Activated T-cell treated with anti-CD3 and anti-CD28 coated beads, Interleukin-2, amount 50 U/mL, for 4 hours (primary cell): Measurements from ENCODE around the gene CYP27C1. TPM values are rescaled to one million over a fixed set of nuclear protein-coding genes. Genes with fewer than 3 reads are reported as not detected.
"Not testable (repeated sequence)": the region's sequence is repeated elsewhere in the genome, so short reads cannot be mapped to it uniquely, and the experiment has no call there.

Experiments
- ATAC-seq, 2 donors: fragments of 200-7000 bp; cut with Tn5 transposase; one replicate each; pipeline ENCODE4 v1.10.0; 2021
- DNase-seq: peaks from one replicate; pipeline ENCODE4 v3.0.0-alpha.2; 2020
- H3K27me3 Mint-ChIP-seq: one replicate; pipeline ENCODE4 v1.8.0; 2021; ENCODE audit warnings: low read depth, mixed read lengths
- H3K36me3 Mint-ChIP-seq: one replicate; pipeline ENCODE4 v1.8.0; 2022; ENCODE audit warnings: mixed read lengths; ENCODE audit not compliant: insufficient read depth
- H3K4me1 Mint-ChIP-seq: one replicate; pipeline ENCODE4 v1.8.0; 2021; ENCODE audit warnings: low read depth, mixed read lengths
- H3K4me3 Mint-ChIP-seq: one replicate; pipeline ENCODE4 v1.8.0; 2021; ENCODE audit warnings: mild to moderate bottlenecking, moderate library complexity, mixed read lengths
- H3K9me3 Mint-ChIP-seq: one replicate; pipeline ENCODE4 v1.8.0; 2021; ENCODE audit warnings: mixed read lengths
- total RNA-seq, 3 donors: library from RNA; stranded (reverse); gene quantifications; one replicate each; pipeline ENCODE4 v1.2.1, GENCODE V29; 2021

CYP27C1 gene
- total RNA-seq, 3 donors from 2014 or later, result not detected

DNA sequence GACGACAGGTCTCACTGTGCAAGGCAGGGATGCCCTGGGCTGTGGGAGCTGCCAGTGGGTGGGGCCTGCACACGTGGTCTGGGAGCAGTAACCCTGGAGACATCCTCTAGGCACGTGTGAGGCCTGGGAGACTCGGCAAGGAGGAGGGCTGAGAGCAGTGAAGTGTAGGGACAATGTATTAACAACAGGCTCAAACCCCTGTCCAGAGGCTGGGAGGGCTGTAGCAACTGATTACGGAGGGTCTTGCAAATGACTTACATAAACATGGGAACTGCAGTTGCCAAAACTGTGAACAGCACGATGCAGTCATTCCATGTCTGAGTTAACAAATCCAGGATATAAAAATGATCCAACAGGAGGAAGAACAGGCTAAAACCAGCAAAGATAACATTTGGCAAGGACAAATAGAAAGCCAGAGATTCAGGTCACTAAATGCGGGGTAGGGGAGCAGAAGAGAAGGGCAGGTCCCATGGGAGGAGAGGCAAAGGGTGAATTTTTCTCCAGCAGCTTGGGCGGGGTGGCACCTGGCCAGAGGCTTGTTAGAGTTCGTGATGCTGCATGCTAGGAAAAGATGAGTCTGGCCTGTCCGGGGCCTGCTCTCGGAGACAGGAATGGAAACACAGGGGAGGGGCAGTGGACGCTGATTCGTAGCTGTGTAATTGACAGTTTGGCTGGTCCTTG, 44.9 kb downstream of the CYP27C1 start:
- H3K4me3 Mint-ChIP-seq, result no peak overlapping the region
- H3K36me3 Mint-ChIP-seq, result no peaks in the 10 kb centered on the region
- H3K4me1 Mint-ChIP-seq, result no peaks in the 10 kb centered on the region
- H3K9me3 Mint-ChIP-seq, result peaks cover 5% of the 10 kb centered on the region
- no peak for ATAC-seq
- DNase-seq, result no peak
- H3K27me3 Mint-ChIP-seq, result peaks cover 4% of the 10 kb centered on the region

DNA sequence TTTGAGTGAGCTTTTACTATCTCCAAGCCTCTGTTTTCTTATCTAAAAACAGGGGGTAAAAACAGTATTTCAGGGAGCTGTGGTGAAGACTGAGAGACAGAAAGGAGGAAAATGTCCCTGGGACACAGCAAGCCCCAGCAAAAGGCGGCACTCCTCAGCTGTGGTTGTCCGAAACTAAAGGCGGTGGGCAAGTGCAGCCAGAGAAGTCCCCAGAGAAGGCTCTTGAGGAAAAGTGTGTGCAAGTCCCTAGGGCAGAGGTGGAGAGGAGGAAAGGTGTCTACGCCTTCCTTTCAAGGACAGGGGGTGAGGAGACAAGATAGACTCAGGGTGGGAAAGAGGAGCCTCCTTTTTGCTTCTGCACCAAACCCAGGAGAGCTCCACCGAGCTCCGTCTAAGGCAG, 45.5 kb downstream of the CYP27C1 start:
- peaks cover 4% of the 10 kb centered on the region for H3K27me3 Mint-ChIP-seq
- no peaks in the 10 kb centered on the region for H3K4me1 Mint-ChIP-seq
- no peak overlapping the region for H3K4me3 Mint-ChIP-seq
- H3K9me3 Mint-ChIP-seq, result no peaks in the 10 kb centered on the region
- no peaks in the 10 kb centered on the region for H3K36me3 Mint-ChIP-seq
- DNase-seq (no peak), ATAC-seq (no peak)

DNA sequence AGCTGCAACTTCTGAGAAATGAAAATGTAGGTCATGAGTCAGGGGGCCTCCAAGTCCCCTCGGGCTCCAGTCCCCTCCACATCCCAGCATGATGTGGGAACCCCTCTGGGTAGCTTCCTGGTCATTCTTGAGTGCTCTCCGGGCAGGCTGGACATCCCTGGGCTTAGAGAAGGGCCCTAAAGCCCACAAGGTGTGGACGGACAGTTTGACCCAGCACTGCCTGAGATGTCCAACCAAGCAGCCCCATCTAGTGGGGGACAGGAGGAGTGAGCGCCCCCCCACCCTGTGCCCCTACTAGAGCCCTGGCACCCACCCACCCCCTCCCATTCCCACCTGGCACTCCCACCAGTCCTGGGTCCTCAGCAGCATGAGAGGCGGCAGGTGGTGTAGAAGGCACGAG, 46.0 kb downstream of the CYP27C1 start:
- H3K36me3 Mint-ChIP-seq, result no peaks in the 10 kb centered on the region
- no peaks in the 10 kb centered on the region for H3K4me1 Mint-ChIP-seq
- H3K27me3 Mint-ChIP-seq, result peaks cover 1% of the 10 kb centered on the region
- no peak overlapping the region for H3K4me3 Mint-ChIP-seq
- ATAC-seq (no peak), DNase-seq (no peak)
- no peaks in the 10 kb centered on the region for H3K9me3 Mint-ChIP-seq

DNA sequence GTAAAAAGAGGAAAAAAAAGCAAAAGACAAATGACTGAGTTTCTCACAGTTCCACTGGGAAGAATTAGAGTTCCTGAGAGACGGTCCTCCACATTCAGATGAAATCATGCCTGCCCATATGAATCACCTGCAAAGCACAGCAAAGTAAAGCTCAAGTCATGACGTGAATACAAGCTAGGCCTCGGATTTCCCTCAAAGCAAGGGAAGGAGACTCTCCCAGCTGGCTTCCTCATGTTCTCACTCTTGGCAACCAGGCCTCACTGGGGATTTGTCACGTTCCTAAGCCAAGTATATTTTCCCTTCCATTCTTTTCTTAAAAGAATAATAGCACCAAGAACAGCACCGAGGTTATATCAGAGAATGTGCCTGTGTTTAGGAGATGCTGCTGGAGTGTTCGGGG, 47.0 kb downstream of the CYP27C1 start:
- no peak for DNase-seq
- Mint-ChIP-seq H3K4me1 (no peaks in the 10 kb centered on the region), H3K4me3 (no peak overlapping the region), H3K9me3 (no peaks in the 10 kb centered on the region), H3K36me3 (no peaks in the 10 kb centered on the region), H3K27me3 (no peaks in the 10 kb centered on the region)
- ATAC-seq, result no peak

DNA sequence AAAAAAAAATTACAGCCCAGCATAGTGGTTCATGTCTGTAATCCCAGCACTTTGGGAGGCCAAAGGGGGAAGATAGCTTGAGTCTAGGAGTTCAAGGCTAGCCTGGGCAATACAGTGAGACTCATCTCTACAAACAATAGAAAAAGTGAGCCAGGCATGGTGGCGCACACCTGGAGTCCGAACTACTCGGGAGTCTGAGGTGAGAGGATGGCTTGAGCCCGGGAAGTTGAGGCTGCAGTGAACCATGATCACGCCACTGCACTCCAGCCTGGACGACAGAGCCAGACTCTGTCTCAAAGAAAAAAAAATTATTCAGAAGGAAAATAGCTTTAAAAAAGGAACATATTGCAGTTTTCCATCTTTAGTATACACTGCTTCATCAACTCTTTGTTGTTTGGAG, 47.8 kb downstream of the CYP27C1 start:
- ATAC-seq, result no peak
- no peaks in the 10 kb centered on the region for H3K9me3 Mint-ChIP-seq

DNA sequence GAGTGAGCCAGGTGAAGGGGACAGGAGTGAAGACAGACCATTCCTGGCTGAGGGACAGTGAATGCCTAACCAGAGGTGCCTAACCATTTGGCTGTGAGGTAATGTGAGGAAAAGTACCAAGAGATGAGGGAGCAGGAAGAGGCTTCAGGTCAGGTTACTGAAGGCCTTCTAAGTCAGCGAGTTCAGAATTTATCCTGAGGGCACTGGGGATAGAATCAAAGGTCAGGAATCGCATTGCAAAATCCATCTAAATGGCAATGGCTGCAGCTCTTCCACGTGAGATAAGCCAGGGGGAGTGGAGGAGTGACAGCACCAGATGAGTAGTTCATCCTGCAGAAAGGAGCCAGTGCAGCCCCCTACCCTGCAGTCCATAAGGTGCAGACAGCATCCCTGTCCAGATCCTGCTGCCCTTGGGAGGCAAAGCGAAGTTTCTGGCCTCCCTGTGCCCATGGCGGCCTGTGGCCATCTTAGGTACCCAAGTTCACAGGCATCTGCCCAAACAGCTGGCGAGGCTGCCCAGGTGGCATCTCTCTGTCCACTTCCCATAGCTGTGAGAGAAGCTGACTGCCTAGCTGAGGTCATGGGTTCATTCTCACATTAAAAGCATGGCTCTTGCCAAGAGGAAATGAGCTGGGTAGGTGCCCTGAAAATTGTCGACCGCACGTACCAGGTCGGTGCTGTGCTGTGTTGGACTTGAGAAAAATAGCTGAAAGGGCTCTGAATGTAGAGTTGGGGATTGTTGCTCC, 49.5 kb downstream of the CYP27C1 start:
- H3K9me3 Mint-ChIP-seq, result no peaks in the 10 kb centered on the region
- H3K27me3 Mint-ChIP-seq, result peaks cover 2% of the 10 kb centered on the region
- ATAC-seq, result no peak
- H3K36me3 Mint-ChIP-seq, result no peaks in the 10 kb centered on the region
- no peaks in the 10 kb centered on the region for H3K4me1 Mint-ChIP-seq
- no peak overlapping the region for H3K4me3 Mint-ChIP-seq
- no peak for DNase-seq

More for the DNA sequence above, 47.8 kb downstream of the CYP27C1 start:
- no peaks in the 10 kb centered on the region for H3K36me3 Mint-ChIP-seq
- no peaks in the 10 kb centered on the region for H3K27me3 Mint-ChIP-seq
- no peak overlapping the region for H3K4me3 Mint-ChIP-seq
- no peaks in the 10 kb centered on the region for H3K4me1 Mint-ChIP-seq
- DNase-seq, result no peak

DNA sequence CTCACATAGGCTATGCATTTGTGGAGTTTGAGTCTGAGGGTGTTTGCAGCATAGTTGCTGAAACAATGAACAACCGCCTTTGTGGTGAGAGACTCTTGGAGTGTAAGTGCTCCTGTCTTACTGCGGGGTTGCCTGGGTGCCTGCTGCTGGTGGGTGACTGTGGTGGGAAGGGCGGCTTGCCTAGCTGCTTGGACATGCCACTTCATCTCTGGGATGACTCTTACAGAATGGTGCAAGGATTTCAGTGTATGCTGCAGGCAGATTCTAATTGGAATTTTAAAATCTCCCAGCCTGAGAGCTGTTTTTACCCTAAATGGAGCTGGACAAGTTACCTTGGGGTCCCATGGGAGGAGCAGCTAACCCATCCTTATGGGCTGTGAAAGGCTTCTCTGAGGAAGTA, 50.1 kb downstream of the CYP27C1 start:
- Mint-ChIP-seq H3K4me3 (no peak overlapping the region), H3K4me1 (no peaks in the 10 kb centered on the region), H3K36me3 (no peaks in the 10 kb centered on the region), H3K9me3 (no peaks in the 10 kb centered on the region), H3K27me3 (peaks cover 2% of the 10 kb centered on the region)
- no peak for DNase-seq
- ATAC-seq, result no peak

DNA sequence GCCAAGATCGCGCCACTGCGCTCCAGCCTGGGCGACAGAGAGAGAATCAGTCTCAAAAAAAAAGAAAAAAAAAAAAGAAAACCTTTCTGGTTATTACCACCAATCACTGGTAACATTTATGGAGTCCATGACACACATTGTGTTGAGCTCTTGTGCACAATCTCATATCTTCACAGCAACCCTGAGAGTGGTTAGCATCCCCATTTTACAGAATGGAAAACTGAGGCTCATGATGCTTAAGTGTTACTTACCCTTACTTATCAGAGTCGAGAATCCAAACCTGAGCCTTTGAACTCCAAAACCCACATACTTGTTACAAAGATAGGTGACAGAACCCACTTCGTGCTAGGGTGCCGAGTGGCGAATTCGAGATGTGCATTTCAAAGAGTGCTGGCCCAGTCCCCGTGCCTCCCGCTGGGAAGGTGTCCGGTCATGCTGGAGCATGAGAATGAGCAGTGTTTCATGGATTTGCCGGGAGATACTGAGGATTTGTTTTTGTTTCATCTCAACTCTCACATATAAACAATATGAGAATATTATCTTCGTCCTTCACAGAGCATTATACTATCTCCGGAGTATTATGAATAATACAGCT, 50.9 kb downstream of the CYP27C1 start:
- Mint-ChIP-seq H3K27me3 (peaks cover 2% of the 10 kb centered on the region), H3K4me1 (no peaks in the 10 kb centered on the region), H3K9me3 (no peaks in the 10 kb centered on the region), H3K36me3 (no peaks in the 10 kb centered on the region), H3K4me3 (no peak overlapping the region)
- ATAC-seq, result no peak
- no peak for DNase-seq

DNA sequence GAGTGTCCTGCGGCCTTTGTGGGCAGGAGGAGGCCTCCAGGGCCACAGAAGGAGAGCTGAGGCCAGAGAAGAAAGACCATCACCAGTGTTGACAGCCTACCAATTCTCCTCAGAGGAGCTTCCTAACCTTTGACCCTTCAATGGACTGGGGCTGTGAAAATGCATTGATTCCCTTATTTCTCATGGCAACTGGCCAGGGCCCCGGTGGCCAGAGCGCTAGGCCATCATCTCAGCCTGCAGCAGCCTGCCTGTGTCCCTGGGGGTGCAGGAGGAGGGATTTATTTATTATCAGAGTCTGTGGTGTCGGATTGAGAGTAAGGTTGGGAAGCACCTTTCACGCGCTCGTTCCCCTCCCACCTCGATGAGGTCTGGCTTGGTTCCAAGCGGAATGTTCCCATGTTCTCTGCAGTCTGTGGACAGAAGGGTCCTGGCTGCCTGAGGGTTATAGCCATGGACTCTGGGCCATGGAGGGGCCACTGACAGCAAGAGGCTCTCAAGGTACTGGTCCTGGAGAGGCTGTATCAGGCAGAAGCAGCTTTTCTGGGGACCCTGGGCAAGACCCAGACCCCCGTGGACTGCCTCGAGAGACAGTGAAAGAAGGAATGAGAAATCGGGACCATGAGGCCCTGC, 53.8 kb downstream of the CYP27C1 start:
- Mint-ChIP-seq H3K4me1 (no peaks in the 10 kb centered on the region), H3K36me3 (no peaks in the 10 kb centered on the region), H3K9me3 (no peaks in the 10 kb centered on the region), H3K4me3 (no peak overlapping the region), H3K27me3 (peaks cover 4% of the 10 kb centered on the region)
- DNase-seq (no peak), ATAC-seq (no peak)

DNA sequence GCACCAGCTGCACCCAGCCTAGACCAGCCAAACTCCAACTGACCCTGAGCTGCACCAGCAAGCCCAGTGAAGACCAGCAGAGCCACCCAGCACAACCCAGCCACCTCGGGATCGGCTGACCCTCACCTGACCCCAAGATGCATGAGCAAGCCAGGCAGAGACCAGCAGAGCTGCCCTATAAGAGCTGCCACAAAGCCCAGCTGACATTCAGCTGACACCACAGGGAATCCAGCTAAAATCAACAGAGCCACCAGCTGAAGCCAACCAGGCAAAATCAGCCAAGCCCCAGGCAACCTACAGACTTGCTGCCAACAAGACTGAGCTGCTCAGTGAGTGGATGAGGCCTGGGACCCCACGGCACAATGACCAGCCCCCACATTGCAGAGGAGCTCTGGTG, 54.6 kb downstream of the CYP27C1 start:
- Mint-ChIP-seq H3K27me3 (peaks cover 4% of the 10 kb centered on the region), H3K4me1 (no peaks in the 10 kb centered on the region), H3K4me3 (no peak overlapping the region), H3K9me3 (no peaks in the 10 kb centered on the region), H3K36me3 (no peaks in the 10 kb centered on the region)
- ATAC-seq (no peak), DNase-seq (no peak)

DNA sequence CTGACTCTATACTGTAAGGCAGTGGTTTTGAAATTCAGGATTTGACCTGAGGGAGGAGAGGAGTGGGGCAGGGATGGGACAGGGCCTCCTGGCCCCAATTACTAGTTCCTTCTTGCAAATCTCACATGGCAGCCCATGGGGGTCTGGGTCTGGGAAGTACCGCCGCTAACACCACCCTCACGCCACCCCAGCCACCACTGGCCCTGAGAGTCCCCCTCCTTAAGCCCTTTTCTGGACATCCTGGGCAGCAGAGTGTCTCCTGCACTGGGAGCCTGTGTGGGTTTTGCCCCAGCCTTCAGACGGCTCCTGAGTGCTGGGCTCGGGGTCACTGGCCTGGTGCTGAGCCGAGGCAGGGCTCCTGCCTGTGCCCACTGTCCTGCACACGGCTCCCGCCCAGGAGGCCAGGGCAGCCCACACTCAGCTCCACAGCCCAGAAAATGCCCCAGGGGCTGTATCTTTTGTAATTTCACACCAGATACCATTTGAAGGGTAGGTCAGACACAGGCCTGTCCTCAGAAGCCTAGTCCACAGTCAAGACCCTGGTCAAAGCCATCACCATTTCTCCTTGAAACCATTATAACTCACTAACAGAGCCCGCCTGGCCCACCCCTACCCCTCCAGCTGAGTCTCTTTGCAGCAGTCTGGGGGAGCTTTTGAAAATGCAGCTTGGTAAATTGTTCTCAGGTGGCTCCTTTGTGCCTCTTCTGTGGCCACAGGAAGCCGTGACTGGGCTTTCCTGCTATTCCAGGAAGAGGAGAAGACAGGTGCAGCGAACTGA, 55.1 kb downstream of the CYP27C1 start:
- H3K36me3 Mint-ChIP-seq, result no peaks in the 10 kb centered on the region
- H3K4me1 Mint-ChIP-seq, result no peaks in the 10 kb centered on the region
- H3K4me3 Mint-ChIP-seq, result no peak overlapping the region
- ATAC-seq (no peak), DNase-seq (no peak)
- H3K27me3 Mint-ChIP-seq, result peaks cover 4% of the 10 kb centered on the region
- H3K9me3 Mint-ChIP-seq, result no peaks in the 10 kb centered on the region

DNA sequence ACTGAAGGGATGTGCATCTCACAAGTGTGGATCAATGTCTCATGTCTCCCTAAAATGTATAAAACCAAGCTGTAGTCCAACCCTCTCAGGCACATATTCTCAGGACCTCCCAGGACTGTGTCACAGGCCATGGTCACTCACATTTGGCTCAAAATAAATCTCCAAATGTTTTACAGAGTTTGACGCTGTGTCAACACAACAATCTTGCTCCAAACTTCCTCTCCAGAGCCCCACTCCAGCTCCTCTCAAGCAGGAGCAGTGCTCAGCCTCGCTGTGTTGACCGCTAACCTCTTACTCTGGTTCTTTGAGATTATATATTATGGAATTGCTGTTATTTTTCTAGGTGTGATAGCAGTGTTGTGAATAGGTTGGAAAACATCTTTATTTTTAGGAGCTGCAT, 56.2 kb downstream of the CYP27C1 start:
- ATAC-seq (no peak), DNase-seq (no peak)
- H3K4me3 Mint-ChIP-seq, result no peak overlapping the region
- H3K36me3 Mint-ChIP-seq, result no peaks in the 10 kb centered on the region
- peaks cover 4% of the 10 kb centered on the region for H3K27me3 Mint-ChIP-seq
- H3K9me3 Mint-ChIP-seq, result no peaks in the 10 kb centered on the region
- H3K4me1 Mint-ChIP-seq, result no peaks in the 10 kb centered on the region

DNA sequence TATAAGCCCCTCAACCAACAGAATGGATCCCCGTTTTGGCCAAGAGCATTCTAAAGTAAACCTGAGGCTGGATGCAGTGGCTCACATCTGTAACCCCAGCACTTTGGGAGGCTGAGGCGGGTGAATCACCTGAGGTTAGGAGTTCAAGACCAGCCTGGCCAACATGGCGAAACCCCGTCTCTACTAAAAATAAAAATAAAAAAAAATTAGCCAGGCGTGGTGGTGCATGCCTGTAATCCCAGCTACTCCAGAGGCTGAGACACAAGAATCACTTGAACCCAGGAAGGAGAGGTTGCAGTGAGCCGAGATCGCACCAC, 57.1 kb downstream of the CYP27C1 start:
- ATAC-seq, H3K4me3 Mint-ChIP-seq, H3K27me3 Mint-ChIP-seq, H3K9me3 Mint-ChIP-seq, DNase-seq, H3K36me3 Mint-ChIP-seq, H3K4me1 Mint-ChIP-seq: not testable (repeated sequence)
